Testis (tissue), 3 donors: ENCODE measurements around the gene CST1. TPM values are rescaled to one million over a fixed set of nuclear protein-coding genes. Genes with fewer than 3 reads are reported as not detected.

Source experiments
- DNase-seq: peaks from one replicate; pipeline ENCODE4 v3.0.0-alpha.2; 2019
- H3K27ac ChIP-seq, 2 donors: fragments of 200-600 bp; sonication (generic); one replicate each; pipeline ENCODE4 v1.5.1; 2019
- H3K27me3 ChIP-seq: fragments of 200-600 bp; sonication (generic); one replicate; pipeline ENCODE4 v1.5.1; 2019
- H3K36me3 ChIP-seq: fragments of 200-600 bp; sonication (generic); one replicate; pipeline ENCODE4 v1.5.1; 2017; ENCODE audit warnings: low read depth; ENCODE audit errors: missing control alignments
- H3K4me1 ChIP-seq: fragments of 200-600 bp; sonication (generic); one replicate; pipeline ENCODE4 v1.5.1; 2019
- H3K4me3 ChIP-seq, 2 donors: fragments of 200-600 bp; sonication (generic); one replicate each; pipeline ENCODE4 v1.5.1; 2017 to 2019
- H3K9me3 ChIP-seq: fragments of 200-600 bp; sonication (generic); one replicate; pipeline ENCODE4 v1.5.1; 2017
- POLR2A ChIP-seq: fragments of 450-650 bp; IDR thresholded peaks from one replicate; pipeline ENCODE4 v1.6.1; 2017; ENCODE audit warnings: antibody characterized with exemption, mild to moderate bottlenecking, moderate library complexity
- WGBS, 2 donors: methylation state at CpG; one replicate each; pipeline ENCODE4 v1.1.5; 2018; 5-methylcytosine and 5-hydroxymethylcytosine counted together
- intact Hi-C: fragments of 100-400 bp; cut with DNase I; formaldehyde crosslinking; loops from one replicate; pipeline ENCODE4 v1.15.1; 2023; ENCODE audit warnings: low total_unique reads
- polyA plus RNA-seq: library from polyadenylated mRNA; stranded (reverse); fragments of 350-450 nt; fragmentation: Illumina TruSeq; extraction: RNeasy Lipid Tissue Mini Kit (QIAGEN cat#74804); gene quantifications from one replicate; pipeline ENCODE4 v1.2.3, GENCODE V29; 2014; ENCODE audit warnings: low read depth, low replicate concordance; ENCODE audit not compliant: insufficient read depth
- total RNA-seq, 2 donors: library from RNA; depleted of rRNA; stranded (reverse); fragments of >200 nt; gene quantifications; one replicate each; pipeline ENCODE4 v1.2.3, GENCODE V29; 2016
- TF ChIP-seq, protein P1 (sequence below), 3 experiments: fragments of 450-650 bp in 2 of 3; fragments of 200-600 bp in 1 of 3; sonication (generic) in 1 of 3; IDR thresholded peaks; one replicate each; pipeline ENCODE4 v1.5.1; 2016 to 2019; ENCODE audit warnings: antibody characterized with exemption in 3 of 3, mild to moderate bottlenecking in 2 of 3, moderate library complexity in 1 of 3

Gene CST1
- total and polyA plus RNA-seq, 3 donors from 2014 or later, result 0.96 to 1.1 (median 1.0) TPM

DNA sequence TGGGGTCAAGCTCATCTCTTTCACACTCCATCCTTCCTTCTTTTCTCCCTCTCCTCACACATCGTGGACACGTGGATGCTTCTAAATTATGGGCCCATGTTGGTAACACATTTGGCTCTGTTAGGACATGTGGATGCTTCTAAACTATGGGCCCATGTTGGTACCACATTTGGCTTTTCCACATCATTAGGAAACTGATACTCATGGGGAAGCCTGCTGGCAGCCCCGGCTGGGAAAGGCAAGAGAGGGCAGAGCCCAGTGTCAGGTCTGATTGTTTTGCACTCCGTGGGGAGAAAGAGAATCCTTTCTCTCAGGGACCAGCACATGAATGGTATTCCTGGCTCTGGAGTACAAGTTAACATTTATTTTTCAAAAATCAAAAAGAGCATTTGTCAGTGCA lies 4.0 kb upstream of the CST1 start:
- H3K4me3 ChIP-seq, result no peak overlapping the region
- H3K36me3 ChIP-seq, result no peaks in the 10 kb centered on the region
- no peaks in the 10 kb centered on the region for H3K9me3 ChIP-seq

DNA sequence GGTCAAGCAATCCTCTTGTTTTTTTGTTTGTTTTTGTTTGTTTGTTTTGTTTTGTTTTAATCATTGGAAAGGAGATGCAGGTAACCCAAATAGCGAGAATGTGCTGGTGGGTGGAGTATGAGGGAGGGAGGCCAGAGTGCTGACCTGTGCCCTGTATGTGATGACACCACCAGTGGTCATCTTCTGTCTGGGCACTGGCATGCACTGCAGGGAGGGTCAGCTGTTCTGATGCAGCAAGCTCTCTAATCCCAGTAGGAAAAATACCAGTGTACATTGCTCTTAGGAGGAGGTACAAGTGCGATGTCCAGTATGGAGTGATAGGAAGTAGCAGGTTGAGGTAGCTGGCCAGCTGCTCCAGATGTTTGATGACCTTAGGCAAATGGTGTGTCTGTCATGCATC lies 2.9 kb upstream of the CST1 start:
- 95% methylated on average over 2 of the region's 2 CpGs for WGBS, 2 donors

More for the DNA sequence above, 4.0 kb upstream of the CST1 start:
- TF ChIP-seq, protein P1, sequence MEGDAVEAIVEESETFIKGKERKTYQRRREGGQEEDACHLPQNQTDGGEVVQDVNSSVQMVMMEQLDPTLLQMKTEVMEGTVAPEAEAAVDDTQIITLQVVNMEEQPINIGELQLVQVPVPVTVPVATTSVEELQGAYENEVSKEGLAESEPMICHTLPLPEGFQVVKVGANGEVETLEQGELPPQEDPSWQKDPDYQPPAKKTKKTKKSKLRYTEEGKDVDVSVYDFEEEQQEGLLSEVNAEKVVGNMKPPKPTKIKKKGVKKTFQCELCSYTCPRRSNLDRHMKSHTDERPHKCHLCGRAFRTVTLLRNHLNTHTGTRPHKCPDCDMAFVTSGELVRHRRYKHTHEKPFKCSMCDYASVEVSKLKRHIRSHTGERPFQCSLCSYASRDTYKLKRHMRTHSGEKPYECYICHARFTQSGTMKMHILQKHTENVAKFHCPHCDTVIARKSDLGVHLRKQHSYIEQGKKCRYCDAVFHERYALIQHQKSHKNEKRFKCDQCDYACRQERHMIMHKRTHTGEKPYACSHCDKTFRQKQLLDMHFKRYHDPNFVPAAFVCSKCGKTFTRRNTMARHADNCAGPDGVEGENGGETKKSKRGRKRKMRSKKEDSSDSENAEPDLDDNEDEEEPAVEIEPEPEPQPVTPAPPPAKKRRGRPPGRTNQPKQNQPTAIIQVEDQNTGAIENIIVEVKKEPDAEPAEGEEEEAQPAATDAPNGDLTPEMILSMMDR (IDR thresholded peaks at IDR 0.05), result no peak
- TF ChIP-seq POLR2A, result no peak
- H3K27me3 ChIP-seq, result no peaks in the 10 kb centered on the region
- DNase-seq, result no peak
- no peak overlapping the region for H3K27ac ChIP-seq
- intact Hi-C loops, result no loop called here
- no peaks in the 10 kb centered on the region for H3K4me1 ChIP-seq
- 77 to 85% methylated on average over 4 of the region's 4 CpGs for WGBS, 2 donors

DNA sequence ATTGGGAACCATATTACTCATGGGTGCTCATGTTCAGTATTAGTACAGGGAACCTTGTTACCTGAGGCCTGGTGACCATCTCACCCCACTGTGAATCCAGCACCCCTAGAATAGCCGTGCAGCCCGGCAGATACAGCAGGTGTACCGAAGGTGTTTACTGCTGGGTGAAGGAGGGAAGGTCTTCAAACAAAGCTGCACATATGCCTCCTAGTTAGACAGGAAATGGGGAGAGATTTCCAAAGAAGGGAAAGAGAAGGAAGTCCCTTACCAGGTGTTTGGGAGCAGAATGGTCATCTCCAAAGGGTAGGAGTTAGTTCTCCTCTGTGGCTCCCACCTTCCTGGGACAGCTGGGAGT lies 2.4 kb upstream of the CST1 start:
- H3K36me3 ChIP-seq, result no peaks in the 10 kb centered on the region
- WGBS, 2 donors, result 93 to 97% methylated on average over 3 of the region's 3 CpGs
- H3K9me3 ChIP-seq, result no peaks in the 10 kb centered on the region
- no peak for TF ChIP-seq POLR2A
- TF ChIP-seq, protein P1 (IDR thresholded peaks at IDR 0.05), result no peak
- H3K27ac ChIP-seq, result no peak overlapping the region
- no peak for DNase-seq
- intact Hi-C loops, result no loop called here
- no peaks in the 10 kb centered on the region for H3K27me3 ChIP-seq
- H3K4me3 ChIP-seq, result no peak overlapping the region
- no peaks in the 10 kb centered on the region for H3K4me1 ChIP-seq

More for the DNA sequence above, 2.9 kb upstream of the CST1 start:
- no peak for DNase-seq
- no peak overlapping the region for H3K27ac ChIP-seq
- H3K36me3 ChIP-seq, result no peaks in the 10 kb centered on the region
- no peaks in the 10 kb centered on the region for H3K4me1 ChIP-seq
- intact Hi-C loops, result no loop called here
- H3K27me3 ChIP-seq, result no peaks in the 10 kb centered on the region
- no peaks in the 10 kb centered on the region for H3K9me3 ChIP-seq
- no peak for TF ChIP-seq POLR2A
- TF ChIP-seq, protein P1 (IDR thresholded peaks at IDR 0.05), result no peak
- H3K4me3 ChIP-seq, result no peak overlapping the region

DNA sequence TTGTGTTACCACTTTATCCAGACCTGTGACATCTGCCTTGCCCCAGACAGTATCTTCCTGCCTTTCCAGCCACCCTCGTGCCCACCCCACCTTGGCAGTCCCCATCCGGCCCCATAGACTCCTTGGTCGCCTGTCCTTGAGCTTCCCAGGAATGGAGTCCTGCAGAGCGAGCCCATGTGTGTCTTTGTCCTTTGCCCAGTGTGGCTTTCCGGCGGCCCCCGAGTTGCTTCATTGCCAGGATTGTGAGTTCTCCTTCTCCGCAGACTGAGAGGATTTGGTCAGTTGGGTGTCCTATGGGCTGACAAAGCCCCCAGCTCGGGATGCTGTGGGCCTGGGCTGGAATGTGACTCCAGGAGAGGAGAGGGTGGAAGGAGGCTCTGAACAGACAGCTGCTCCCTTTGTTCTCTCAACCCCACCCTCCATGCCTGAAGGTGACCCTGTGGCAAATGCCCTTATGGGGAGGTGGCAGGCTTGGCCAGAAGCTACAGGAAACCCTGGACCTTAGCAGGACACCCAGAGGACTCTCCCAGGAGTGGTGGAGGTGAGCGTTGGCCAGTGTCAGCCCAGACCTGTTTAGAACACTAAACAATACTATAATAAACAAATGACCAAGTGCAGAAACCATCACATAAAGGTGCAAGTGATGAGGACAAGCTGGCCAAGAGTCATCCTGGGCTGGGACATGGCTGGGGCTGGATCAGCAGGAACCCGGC lies 1.9 kb upstream of the CST1 start:
- no peak overlapping the region for H3K27ac ChIP-seq
- intact Hi-C loops, result no loop called here
- no peaks in the 10 kb centered on the region for H3K9me3 ChIP-seq
- no peak overlapping the region for H3K4me3 ChIP-seq
- DNase-seq, result no peak
- TF ChIP-seq, protein P1 (IDR thresholded peaks at IDR 0.05), result no peak
- no peak for TF ChIP-seq POLR2A
- H3K27me3 ChIP-seq, result no peaks in the 10 kb centered on the region
- no peaks in the 10 kb centered on the region for H3K4me1 ChIP-seq
- H3K36me3 ChIP-seq, result no peaks in the 10 kb centered on the region
- 88 to 92% methylated on average over 11 of the region's 11 CpGs for WGBS, 2 donors

GRCh38 chr20:23752019-23752418 lies 1.3 kb upstream of the CST1 start:
- Histone ChIP-seq H3K9me3 (no peaks in the 10 kb centered on the region), H3K4me1 (no peaks in the 10 kb centered on the region), H3K4me3 (no peak overlapping the region), H3K27ac (no peak overlapping the region), H3K36me3 (no peaks in the 10 kb centered on the region), H3K27me3 (no peaks in the 10 kb centered on the region)
- DNase-seq, result no peak
- TF ChIP-seq, protein P1 (IDR thresholded peaks at IDR 0.05), result no peak
- TF ChIP-seq POLR2A, result no peak
- 82 to 86% methylated on average over 4 of the region's 4 CpGs for WGBS, 2 donors
- intact Hi-C loops, result no loop called here
